Measurements from ENCODE around the gene KCTD17. TPM values are rescaled to one million over a fixed set of nuclear protein-coding genes. Genes with fewer than 3 reads are reported as not detected.

Gene KCTD17
- total RNA-seq, 1 donor from 2014 or later, result 7.4 TPM

DNA sequence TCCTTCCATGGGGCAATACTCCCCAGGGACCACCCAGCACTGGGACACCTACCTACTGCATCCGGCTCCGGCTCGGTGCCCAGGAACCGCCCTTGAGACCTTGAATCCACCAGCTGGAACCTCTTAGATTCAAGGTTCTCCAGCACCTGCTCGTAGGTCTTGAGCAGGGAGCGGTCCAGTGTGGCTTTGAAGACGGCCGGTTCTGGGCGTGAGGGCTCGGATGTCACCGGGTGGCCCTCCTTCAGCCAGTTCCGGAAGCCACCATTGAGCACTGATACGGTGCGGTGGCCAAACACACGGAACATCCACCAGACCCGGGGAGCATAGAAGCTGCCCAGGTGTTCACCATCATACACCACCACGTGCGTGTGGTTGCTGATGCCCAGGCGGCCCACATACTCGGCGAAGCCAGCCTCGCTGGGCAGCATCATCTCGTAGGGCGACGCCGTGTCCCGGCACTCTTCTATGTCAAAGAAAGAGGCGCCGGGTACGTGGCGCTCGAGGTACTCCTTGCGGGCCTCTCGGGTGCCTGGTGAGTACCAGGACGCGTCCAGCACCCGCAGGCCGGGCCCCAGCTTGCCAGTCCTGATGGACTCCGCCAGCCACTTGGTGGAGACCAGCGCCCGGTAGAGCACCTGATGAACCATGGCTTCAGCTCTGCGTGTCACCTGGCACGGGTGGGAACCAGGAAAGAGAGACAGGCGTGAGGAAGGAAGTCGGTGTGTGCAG lies 33.3 kb upstream of the KCTD17 start:
- Histone ChIP-seq H3K36me3 (ENCODE audit: control insufficient read depth, insufficient read depth, low read length) (peaks cover 13% of the 10 kb centered on the region), H3K4me3 (ENCODE audit: low read depth, low read length) (peak overlapping the region; percentile 84), H3K27me3 (ENCODE audit: control insufficient read depth, insufficient read depth, low read length) (no peaks in the 10 kb centered on the region)
- DNase-seq (ENCODE audit: low read depth) (no peak), FAIRE-seq (no peak)
- TF ChIP-seq, protein P1, sequence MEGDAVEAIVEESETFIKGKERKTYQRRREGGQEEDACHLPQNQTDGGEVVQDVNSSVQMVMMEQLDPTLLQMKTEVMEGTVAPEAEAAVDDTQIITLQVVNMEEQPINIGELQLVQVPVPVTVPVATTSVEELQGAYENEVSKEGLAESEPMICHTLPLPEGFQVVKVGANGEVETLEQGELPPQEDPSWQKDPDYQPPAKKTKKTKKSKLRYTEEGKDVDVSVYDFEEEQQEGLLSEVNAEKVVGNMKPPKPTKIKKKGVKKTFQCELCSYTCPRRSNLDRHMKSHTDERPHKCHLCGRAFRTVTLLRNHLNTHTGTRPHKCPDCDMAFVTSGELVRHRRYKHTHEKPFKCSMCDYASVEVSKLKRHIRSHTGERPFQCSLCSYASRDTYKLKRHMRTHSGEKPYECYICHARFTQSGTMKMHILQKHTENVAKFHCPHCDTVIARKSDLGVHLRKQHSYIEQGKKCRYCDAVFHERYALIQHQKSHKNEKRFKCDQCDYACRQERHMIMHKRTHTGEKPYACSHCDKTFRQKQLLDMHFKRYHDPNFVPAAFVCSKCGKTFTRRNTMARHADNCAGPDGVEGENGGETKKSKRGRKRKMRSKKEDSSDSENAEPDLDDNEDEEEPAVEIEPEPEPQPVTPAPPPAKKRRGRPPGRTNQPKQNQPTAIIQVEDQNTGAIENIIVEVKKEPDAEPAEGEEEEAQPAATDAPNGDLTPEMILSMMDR (IDR thresholded peaks at IDR 0.05; ENCODE audit: insufficient read depth, low read length, severe bottlenecking), result no peak

DNA sequence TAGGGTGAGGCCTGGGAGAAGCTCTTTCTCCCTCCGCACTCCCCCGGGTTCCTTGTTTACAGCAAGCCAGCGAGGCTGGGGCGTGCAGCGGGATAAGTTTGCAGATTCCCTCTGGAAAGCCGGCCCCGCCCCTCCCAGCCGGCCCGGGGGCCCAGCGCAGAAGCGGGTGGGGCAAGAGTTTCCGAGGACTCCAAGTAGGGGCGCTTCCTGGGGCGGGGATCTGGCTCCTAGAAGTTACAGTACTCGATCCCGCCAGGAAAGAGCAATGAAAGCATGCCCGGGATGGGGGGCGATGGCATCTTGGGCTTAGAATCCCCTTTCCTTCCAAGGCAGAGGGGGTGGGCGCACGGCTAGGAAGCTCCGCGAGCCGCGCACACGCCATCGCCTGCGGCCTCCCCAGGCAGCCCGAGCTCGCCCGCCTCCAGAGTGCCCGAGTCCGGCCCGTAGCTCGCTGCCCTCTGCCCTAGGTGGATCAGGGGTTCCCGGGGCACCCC lies 32.7 kb upstream of the KCTD17 start:
- TF ChIP-seq, protein P1 (IDR thresholded peaks at IDR 0.05; ENCODE audit: insufficient read depth, low read length, severe bottlenecking), result no peak
- Histone ChIP-seq H3K27me3 (ENCODE audit: control insufficient read depth, insufficient read depth, low read length) (no peaks in the 10 kb centered on the region), H3K4me3 (ENCODE audit: low read depth, low read length) (peak overlapping the region; percentile 84), H3K36me3 (ENCODE audit: control insufficient read depth, insufficient read depth, low read length) (peaks cover 13% of the 10 kb centered on the region)
- no peak for FAIRE-seq
- DNase-seq (ENCODE audit: low read depth), result peak; percentile 28

DNA sequence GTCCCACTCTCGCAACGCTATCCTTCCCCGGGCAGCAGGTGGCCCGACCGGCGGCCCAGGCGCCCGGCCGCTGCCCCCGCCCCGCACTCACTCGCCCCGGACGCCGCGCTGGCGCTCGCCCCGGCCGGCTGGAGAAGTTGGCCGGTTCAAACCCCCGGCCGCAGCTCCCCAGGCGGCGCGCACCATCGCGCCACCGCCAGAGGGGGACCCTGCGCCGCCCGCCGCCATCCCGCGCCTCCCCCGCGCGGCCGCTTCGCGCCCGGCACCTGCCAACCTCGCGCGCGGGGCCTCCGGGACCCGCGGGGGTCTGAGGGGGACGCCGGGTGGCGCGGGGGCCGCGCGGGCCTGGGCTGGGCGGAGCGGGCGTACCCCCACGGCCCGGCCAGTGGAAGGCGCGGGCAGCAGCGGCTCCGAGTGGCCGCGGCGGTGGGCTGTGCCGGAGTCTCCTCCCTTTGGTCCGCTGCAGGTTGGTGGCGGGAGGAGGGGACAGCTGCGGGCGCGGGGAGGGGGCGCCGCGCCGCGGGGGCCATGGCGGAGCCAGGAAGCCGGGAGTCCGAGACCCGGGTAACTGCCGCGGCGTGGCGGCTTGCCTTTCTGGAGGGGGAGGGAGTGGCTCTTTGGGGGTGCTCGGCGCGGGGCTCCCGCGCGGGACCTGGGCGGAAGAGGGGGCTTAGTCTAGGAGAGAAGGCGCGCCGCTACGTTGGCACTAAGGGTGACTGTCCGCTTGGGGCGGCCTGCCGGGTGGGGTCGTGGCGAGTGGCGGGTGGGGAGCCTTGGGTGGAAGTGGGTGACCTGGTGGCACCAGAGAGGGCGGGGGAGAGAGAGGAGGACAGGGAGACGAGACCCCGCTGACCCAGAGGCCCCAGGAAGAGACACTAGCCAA lies 32.0 kb upstream of the KCTD17 start, which contains the start of the genes MPST and TST:
MPST (plus strand) TSS at position 434 of the 883 bp plus-strand sequence; CDS start at position 529, 95 bp downstream.
TST (minus strand) TSS at position 139 of the 883 bp plus-strand sequence. CDS start 715 bp downstream, outside the sequence.
- TF ChIP-seq, protein P1 (IDR thresholded peaks at IDR 0.05; ENCODE audit: insufficient read depth, low read length, severe bottlenecking), result no peak
- no peaks in the 10 kb centered on the region for H3K27me3 ChIP-seq (ENCODE audit: control insufficient read depth, insufficient read depth, low read length)
- H3K4me3 ChIP-seq (ENCODE audit: low read depth, low read length), result peak within 1 kb of the TSS; percentile 84
- no peak for FAIRE-seq
- no peak for DNase-seq (ENCODE audit: low read depth)
- H3K36me3 ChIP-seq (ENCODE audit: control insufficient read depth, insufficient read depth, low read length), result peaks cover 16% of the 10 kb centered on the region

DNA sequence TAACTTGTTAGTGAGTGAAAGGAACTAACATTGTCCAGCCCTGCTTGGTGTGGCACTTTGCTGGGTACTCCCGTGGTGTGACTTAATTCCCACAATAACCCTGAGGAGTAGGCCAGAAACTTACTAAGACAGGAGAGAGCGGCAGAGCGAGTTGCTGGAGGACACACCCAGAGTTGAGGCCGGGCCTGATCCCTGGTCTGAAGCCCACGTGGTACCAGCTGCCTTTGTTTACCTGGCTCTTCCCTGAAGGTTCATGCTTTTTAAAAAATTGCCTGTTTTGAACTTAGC lies 31.4 kb upstream of the KCTD17 start:
- no peaks in the 10 kb centered on the region for H3K27me3 ChIP-seq (ENCODE audit: control insufficient read depth, insufficient read depth, low read length)
- FAIRE-seq (no peak), DNase-seq (ENCODE audit: low read depth) (peak; percentile 53)
- TF ChIP-seq, protein P1 (IDR thresholded peaks at IDR 0.05; ENCODE audit: insufficient read depth, low read length, severe bottlenecking), result no peak
- H3K36me3 ChIP-seq (ENCODE audit: control insufficient read depth, insufficient read depth, low read length), result peaks cover 18% of the 10 kb centered on the region
- H3K4me3 ChIP-seq (ENCODE audit: low read depth, low read length), result peak overlapping the region; percentile 84

DNA sequence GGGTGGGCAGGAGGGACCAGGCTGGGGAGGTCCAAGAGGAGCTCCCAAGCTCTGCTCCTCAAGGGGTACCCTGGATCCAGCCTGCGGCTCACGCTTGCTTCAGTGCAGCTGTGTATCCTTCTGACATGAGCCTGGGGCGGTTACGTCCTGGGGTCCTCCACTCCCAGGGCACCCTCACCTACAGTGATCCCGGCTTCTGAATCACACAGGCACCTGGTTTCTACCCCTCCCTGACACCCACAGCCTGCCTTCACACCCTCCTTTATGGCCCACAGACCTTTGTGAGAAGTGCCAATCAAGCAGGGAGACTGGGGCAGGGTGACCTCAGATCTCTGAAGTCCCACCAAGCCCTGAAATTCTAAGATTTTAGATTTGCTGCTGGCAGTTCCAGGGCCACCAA lies 30.5 kb upstream of the KCTD17 start:
- TF ChIP-seq, protein P1 (IDR thresholded peaks at IDR 0.05; ENCODE audit: insufficient read depth, low read length, severe bottlenecking), result no peak
- FAIRE-seq, result no peak
- no peak overlapping the region for H3K4me3 ChIP-seq (ENCODE audit: low read depth, low read length)

More for the DNA sequence above, 30.5 kb upstream of the KCTD17 start:
- no peaks in the 10 kb centered on the region for H3K27me3 ChIP-seq (ENCODE audit: control insufficient read depth, insufficient read depth, low read length)
- H3K36me3 ChIP-seq (ENCODE audit: control insufficient read depth, insufficient read depth, low read length), result peaks cover 26% of the 10 kb centered on the region
- no peak for DNase-seq (ENCODE audit: low read depth)
